Stimulated activated CD4-positive, alpha-beta T cell treated with anti-CD3 and anti-CD28 coated beads, TNF-alpha, amount 100 ng/mL, for 48 hours (primary cell): ENCODE data around the gene HSP90AA1.

Experiments
- DNase-seq, 3 donors: peaks; one replicate each; pipeline ENCODE4 v3.0.0-alpha.2; 2020; ENCODE audit warnings: low read depth in 3 of 3

Gene HSP90AA1

DNA sequence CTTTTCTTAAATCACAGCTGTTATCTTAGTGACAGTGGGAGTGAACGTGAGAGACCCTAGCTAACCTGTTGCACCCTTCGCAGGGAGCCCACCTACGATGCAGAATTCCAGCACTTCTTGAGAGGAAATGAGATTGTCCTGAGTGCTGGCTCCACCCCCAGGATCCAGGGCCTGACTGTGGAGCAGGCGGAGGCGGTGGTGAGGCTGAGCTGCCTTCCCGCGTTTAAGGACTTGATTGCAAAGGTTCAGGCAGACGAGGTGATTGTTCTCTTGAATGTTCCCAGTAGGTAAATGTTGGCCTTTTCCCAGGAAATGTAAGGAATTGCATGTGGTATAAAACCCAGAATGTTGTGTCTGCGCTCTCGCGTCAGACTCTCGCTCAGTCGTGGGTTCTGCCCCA lies 46.7 kb downstream of the HSP90AA1 start:
- no peak for DNase-seq

DNA sequence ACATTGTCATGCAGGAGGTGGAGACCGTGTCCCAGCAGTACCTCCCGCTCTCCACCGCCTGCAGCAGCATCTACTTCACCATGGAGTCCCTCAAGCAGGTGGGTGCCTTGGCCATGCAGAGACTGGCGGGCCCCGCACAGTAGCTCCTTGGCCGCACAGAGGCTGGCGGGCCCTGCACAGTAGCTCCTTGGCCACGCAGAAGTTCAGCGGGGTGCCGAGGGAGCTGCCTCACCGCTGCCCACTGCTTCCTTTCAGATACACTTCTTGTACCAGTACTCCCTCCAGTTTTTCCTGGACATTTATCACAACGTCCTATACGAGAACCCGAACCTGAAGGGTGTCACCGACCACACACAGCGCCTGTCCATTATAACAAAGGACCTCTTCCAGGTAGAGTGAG lies 47.7 kb downstream of the HSP90AA1 start:
- no peak for DNase-seq

DNA sequence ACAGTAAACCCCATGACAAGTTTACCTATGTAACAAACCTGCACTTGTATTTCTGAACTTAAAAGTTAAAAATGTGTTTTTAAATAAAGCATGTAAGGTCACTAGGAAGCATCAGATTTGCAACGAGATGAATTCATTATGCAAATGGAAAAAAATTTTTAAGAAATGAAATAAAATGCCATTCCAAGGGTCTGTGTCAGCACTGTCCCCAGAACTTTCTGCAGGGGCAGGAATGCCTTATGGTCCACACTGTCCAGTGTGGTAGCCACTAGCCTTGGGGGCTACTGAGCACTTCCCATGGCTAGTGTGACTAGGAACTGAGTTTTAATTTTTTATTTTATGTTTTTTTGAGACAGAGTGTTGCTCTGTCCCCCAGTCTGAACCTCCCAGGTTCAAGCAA lies 49.2 kb downstream of the HSP90AA1 start:
- DNase-seq, result no peak

GRCh38 chr14:102035914-102036313 lies 50.9 kb downstream of the HSP90AA1 start:
- DNase-seq, result no peak

DNA sequence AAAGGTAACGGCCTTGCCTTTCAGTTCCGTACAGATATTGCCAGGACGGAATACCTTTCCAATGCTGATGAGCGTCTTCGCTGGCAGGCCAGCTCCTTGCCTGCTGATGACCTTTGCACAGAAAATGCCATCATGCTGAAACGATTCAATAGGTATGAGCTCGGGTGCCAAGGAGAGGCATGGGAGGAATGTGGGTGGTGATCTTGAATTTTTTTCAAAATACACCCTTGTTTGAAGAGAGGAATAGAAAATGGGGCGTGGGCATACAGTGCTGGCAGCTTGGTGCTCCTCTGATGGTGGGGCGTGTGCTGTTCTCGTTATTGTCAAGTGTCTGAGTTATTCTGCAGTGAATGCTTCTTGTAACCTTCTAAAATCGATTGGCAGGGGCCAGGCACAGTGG lies 52.5 kb downstream of the HSP90AA1 start:
- no peak for DNase-seq

- no peak for DNase-seq
Measured at GRCh38 chr14:102033241-102033640, 53.6 kb downstream of the HSP90AA1 start.
